WTC11 (cell line): Measurements from ENCODE around the gene TPK1.

Experiments used
- CTCF ChIP-seq: fragments of 200-600 bp; IDR thresholded peaks from 2 replicates; pipeline ENCODE4 v1.8.0; 2022; ENCODE audit warnings: antibody characterized with exemption
- FOXP1 ChIP-seq: sonication (generic); formaldehyde crosslinking; IDR thresholded peaks from 2 replicates; pipeline ENCODE4 v1.8.0; 2022; ENCODE audit warnings: missing genetic modification reagents, mild to moderate bottlenecking, moderate library complexity, borderline replicate concordance
- RORB ChIP-seq: fragments of 250-450 bp; sonication (Bioruptor Pico); IDR thresholded peaks from 2 replicates; pipeline ENCODE4 v1.9.0; 2021; ENCODE audit warnings: mild to moderate bottlenecking
- SOX15 ChIP-seq: fragments of 250-450 bp; sonication (Bioruptor Pico); IDR thresholded peaks from 2 replicates; pipeline ENCODE4 v1.9.0; 2021; ENCODE audit warnings: mild to moderate bottlenecking
- TCF7 ChIP-seq: sonication (generic); formaldehyde crosslinking; IDR thresholded peaks from 2 replicates; pipeline ENCODE4 v1.8.0; 2022; ENCODE audit warnings: mild to moderate bottlenecking, low read depth, missing genetic modification reagents, moderate library complexity
- ZNF138 ChIP-seq: sonication (generic); formaldehyde crosslinking; conservative IDR thresholded peaks from 2 replicates; pipeline ENCODE4 v1.8.1; 2022; ENCODE audit warnings: mild to moderate bottlenecking, moderate library complexity, missing genetic modification reagents

DNA sequence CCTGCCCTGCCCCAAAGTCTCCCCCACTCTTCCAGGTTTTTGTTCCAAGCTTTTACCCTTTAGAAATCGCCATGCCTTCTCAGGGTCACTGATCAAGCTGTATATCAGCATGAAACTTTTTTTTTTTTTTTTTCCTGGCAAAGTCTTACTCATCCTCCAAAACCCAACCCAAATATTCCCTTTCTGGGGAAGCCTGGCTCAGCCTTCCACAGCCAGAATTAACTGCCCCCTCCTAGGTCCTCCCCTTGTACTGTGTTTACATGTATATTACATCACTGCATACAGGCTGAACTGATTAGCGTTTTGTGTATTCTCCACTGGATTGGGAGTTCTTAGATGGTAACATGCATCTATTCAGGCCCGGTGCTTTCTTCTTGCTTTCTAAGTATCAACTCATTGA lies 427.7 kb downstream of the TPK1 start:
- TF ChIP-seq CTCF (no peak), TCF7 (CRISPR knock-in tag) (no peak), FOXP1 (no peak), SOX15 (CRISPR knock-in tag) (no peak), ZNF138 (CRISPR knock-in tag) (no peak), RORB (no peak)
